Type B pancreatic cell (in vitro differentiated cells): ENCODE data around the gene PIK3AP1. TPM values are rescaled to one million over a fixed set of nuclear protein-coding genes. Genes with fewer than 3 reads are reported as not detected.

Experiments used
- DNase-seq: peaks from one replicate; pipeline ENCODE4 v3.0.0; 2021; ENCODE audit warnings: mixed read lengths; ENCODE audit not compliant: unreplicated experiment; ENCODE audit errors: extremely low spot score
- H3K27ac Mint-ChIP-seq: 2 replicates; pipeline ENCODE4 v1.8.0; 2021; ENCODE audit warnings: mild to moderate bottlenecking, mixed read lengths
- H3K27me3 Mint-ChIP-seq: 2 replicates; pipeline ENCODE4 v1.8.0; 2021; ENCODE audit warnings: mixed read lengths
- H3K36me3 Mint-ChIP-seq: 2 replicates; pipeline ENCODE4 v1.8.0; 2021; ENCODE audit warnings: mixed read lengths
- H3K4me1 Mint-ChIP-seq: one replicate; pipeline ENCODE4 v1.8.0; 2021; ENCODE audit warnings: mixed read lengths; ENCODE audit not compliant: unreplicated experiment
- H3K4me3 Mint-ChIP-seq: 2 replicates; pipeline ENCODE4 v1.8.0; 2021; ENCODE audit warnings: mild to moderate bottlenecking, mixed read lengths
- H3K9me3 Mint-ChIP-seq: 2 replicates; pipeline ENCODE4 v1.8.0; 2021; ENCODE audit warnings: mixed read lengths
- total RNA-seq: library from RNA; stranded (reverse); gene quantifications from 2 replicates; pipeline ENCODE4 v1.2.1, GENCODE V29; 2021; ENCODE audit warnings: low replicate concordance
- TF ChIP-seq, protein P1 (sequence below): fragments of 200-600 bp; sonication (generic); conservative IDR thresholded peaks from 2 replicates; pipeline ENCODE4 v1.5.0; 2021; ENCODE audit warnings: antibody characterized with exemption, mild to moderate bottlenecking

The PIK3AP1 gene
- total RNA-seq, 1 donor from 2014 or later, result 3.5 TPM

DNA sequence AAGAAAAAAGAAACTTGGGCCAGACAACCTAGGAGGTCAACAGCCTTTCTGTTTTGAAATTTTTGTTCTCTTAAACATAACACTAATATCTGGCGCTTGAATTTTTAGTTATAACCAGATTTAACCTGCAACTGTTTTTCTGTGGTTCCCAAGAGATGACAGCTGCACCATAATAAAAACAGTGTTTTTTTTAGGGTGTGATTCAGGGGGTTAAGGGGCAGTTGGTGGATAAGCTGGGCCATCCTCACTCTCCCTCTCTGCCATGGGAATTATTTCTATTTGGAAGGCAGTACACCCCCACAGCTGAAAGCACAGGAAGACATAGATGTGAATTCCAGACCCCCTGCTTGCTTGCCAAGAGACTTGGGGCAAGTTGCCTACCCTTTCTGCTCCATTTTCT, 113.4 kb downstream of the PIK3AP1 start:
- TF ChIP-seq, protein P1, sequence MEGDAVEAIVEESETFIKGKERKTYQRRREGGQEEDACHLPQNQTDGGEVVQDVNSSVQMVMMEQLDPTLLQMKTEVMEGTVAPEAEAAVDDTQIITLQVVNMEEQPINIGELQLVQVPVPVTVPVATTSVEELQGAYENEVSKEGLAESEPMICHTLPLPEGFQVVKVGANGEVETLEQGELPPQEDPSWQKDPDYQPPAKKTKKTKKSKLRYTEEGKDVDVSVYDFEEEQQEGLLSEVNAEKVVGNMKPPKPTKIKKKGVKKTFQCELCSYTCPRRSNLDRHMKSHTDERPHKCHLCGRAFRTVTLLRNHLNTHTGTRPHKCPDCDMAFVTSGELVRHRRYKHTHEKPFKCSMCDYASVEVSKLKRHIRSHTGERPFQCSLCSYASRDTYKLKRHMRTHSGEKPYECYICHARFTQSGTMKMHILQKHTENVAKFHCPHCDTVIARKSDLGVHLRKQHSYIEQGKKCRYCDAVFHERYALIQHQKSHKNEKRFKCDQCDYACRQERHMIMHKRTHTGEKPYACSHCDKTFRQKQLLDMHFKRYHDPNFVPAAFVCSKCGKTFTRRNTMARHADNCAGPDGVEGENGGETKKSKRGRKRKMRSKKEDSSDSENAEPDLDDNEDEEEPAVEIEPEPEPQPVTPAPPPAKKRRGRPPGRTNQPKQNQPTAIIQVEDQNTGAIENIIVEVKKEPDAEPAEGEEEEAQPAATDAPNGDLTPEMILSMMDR, result no peak

DNA sequence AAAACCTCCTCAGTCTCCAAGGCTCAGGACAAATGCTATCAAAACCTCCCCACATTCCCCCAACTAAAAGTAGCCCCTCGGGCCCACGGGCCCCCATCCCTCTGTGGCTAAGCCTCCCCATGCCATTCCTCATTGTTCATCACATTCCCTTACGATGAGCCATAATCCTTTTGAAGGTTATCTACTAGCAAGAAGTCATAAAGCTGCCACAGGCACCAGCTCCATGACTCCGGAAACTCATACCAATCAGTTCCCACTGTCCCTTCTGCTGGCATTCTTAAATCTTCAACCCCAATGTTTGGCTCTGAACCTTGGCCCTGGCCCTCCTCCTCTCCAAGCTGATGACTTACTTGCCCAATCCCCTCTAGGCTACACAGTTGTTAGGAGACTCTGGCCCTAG, 114.1 kb downstream of the PIK3AP1 start:
- Mint-ChIP-seq H3K4me3 (no peak overlapping the region), H3K9me3 (no peaks in the 10 kb centered on the region), H3K27ac (no peak overlapping the region), H3K27me3 (no peaks in the 10 kb centered on the region), H3K36me3 (no peaks in the 10 kb centered on the region), H3K4me1 (peaks cover 6% of the 10 kb centered on the region)
- TF ChIP-seq, protein P1, result no peak
- DNase-seq, result no peak

More for the DNA sequence above, 113.4 kb downstream of the PIK3AP1 start:
- Mint-ChIP-seq H3K9me3 (no peaks in the 10 kb centered on the region), H3K36me3 (no peaks in the 10 kb centered on the region), H3K4me1 (peaks cover 10% of the 10 kb centered on the region), H3K4me3 (no peak overlapping the region), H3K27me3 (no peaks in the 10 kb centered on the region), H3K27ac (no peak overlapping the region)
- DNase-seq, result no peak

DNA sequence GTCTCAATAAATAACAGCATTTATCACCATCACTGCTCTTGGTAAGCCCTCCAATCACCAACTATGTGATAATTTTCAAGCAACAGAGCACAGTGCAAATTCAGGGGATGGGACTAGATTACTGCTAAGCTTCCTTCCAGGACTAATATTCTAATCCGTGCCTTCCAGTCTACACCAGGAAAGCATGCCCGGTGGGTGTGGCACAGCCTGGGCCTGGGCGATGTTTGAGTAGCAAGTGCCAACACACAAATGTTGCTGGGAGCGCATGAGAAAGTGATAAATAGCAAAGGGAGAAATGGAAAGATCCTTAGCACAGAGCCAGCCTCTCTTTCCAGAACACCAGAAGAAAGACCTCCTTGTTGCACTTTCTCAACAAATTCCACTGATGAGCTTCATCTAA, 120.0 kb downstream of the PIK3AP1 start:
- Mint-ChIP-seq H3K27me3 (no peaks in the 10 kb centered on the region), H3K36me3 (no peaks in the 10 kb centered on the region), H3K9me3 (no peaks in the 10 kb centered on the region), H3K4me3 (no peak overlapping the region), H3K27ac (no peak overlapping the region), H3K4me1 (no peaks in the 10 kb centered on the region)
- DNase-seq, result no peak
- TF ChIP-seq, protein P1, result no peak

DNA sequence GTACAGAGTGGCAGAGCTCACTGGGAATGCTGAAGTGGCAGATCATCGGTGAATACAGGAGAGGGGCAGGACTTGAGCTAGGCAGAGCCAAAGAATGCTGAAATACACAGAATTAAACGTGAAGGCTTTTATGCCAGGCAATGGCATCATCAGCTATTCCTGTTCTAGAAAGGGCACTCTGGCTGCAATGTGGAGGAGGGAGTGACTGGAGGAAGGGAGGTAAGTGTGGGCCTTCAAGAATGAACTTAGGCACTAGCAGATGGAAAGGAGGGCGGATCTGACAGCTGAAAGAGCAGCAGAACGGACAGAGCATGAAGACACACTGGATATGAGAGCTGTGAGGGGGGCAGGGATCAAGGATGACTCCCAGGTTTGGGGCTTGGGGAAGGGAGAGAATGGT, 121.5 kb downstream of the PIK3AP1 start:
- DNase-seq, result no peak
- no peaks in the 10 kb centered on the region for H3K36me3 Mint-ChIP-seq
- H3K4me1 Mint-ChIP-seq, result no peaks in the 10 kb centered on the region
- no peak overlapping the region for H3K4me3 Mint-ChIP-seq
- no peaks in the 10 kb centered on the region for H3K9me3 Mint-ChIP-seq
- TF ChIP-seq, protein P1, result no peak
- H3K27ac Mint-ChIP-seq, result no peak overlapping the region
- H3K27me3 Mint-ChIP-seq, result no peaks in the 10 kb centered on the region

DNA sequence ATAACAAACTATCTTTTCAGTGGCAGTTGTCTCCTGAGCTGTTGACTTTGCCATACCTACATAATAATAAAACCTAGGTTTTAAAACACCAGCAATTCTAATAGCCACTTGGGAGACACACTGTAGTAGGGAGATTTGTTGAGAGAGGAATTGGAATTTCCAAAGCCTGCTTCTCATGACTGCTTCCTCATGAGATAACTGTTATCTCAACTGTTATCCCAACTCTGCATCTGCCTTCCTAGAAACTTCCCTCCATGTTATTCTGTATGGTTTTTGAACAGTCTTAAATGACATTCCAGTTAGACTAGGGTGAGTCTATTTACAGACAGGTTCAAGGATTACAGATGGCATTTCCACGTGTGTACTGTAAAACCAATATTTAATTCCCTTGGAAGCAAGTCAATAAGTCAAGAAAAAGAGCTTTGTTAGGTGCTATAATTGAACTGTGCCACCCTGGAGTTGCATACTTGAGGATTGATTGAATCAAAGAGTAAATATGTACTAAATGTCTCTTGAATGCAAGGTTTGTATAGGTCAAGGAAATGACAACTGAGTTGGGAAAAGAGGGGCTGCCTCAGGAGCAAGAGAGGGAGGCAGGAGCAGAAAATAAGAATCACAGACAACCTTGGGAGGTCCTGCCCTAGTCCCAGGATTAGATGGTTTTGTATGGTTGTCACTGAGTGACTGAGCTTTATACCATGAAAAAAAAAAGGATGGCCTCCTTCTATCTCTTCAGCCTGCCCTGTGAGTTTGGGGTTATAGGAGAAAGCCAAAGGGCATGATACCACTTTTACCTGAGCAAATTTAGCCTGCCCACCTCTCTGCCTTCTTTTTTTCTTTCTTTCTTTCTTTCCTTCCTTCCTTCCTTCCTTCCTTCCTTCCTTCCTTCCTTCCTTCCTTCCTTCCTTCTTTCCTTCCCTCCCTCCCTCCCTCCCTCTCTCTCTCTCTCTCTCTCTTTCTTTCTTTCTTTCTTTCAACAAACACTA, 123.6 kb downstream of the PIK3AP1 start:
- Mint-ChIP-seq H3K36me3 (no peaks in the 10 kb centered on the region), H3K9me3 (no peaks in the 10 kb centered on the region), H3K4me3 (no peak overlapping the region), H3K27ac (no peak overlapping the region), H3K4me1 (no peaks in the 10 kb centered on the region), H3K27me3 (no peaks in the 10 kb centered on the region)
- DNase-seq, result no peak
- TF ChIP-seq, protein P1, result no peak
